Activated T-cell treated with anti-CD3 and anti-CD28 coated beads, Interleukin-2, amount 50 U/mL, for 4 hours (primary cell): Measurements from ENCODE around the gene ZNF564. TPM values are rescaled to one million over a fixed set of nuclear protein-coding genes. Genes with fewer than 3 reads are reported as not detected.
"Not testable (repeated sequence)": the region's sequence is repeated elsewhere in the genome, so short reads cannot be mapped to it uniquely, and the experiment has no call there.

Experiments used
- ATAC-seq, 2 donors: fragments of 200-7000 bp; cut with Tn5 transposase; one replicate each; pipeline ENCODE4 v1.10.0; 2021
- DNase-seq: peaks from one replicate; pipeline ENCODE4 v3.0.0-alpha.2; 2020
- H3K27me3 Mint-ChIP-seq: one replicate; pipeline ENCODE4 v1.8.0; 2021; ENCODE audit warnings: low read depth, mixed read lengths
- H3K36me3 Mint-ChIP-seq: one replicate; pipeline ENCODE4 v1.8.0; 2022; ENCODE audit warnings: mixed read lengths; ENCODE audit not compliant: insufficient read depth
- H3K4me1 Mint-ChIP-seq: one replicate; pipeline ENCODE4 v1.8.0; 2021; ENCODE audit warnings: low read depth, mixed read lengths
- H3K4me3 Mint-ChIP-seq: one replicate; pipeline ENCODE4 v1.8.0; 2021; ENCODE audit warnings: mild to moderate bottlenecking, moderate library complexity, mixed read lengths
- H3K9me3 Mint-ChIP-seq: one replicate; pipeline ENCODE4 v1.8.0; 2021; ENCODE audit warnings: mixed read lengths
- total RNA-seq, 3 donors: library from RNA; stranded (reverse); gene quantifications; one replicate each; pipeline ENCODE4 v1.2.1, GENCODE V29; 2021

The ZNF564 gene
- total RNA-seq, 3 donors from 2014 or later = 2.6 to 5.1 (median 4.9) TPM

DNA sequence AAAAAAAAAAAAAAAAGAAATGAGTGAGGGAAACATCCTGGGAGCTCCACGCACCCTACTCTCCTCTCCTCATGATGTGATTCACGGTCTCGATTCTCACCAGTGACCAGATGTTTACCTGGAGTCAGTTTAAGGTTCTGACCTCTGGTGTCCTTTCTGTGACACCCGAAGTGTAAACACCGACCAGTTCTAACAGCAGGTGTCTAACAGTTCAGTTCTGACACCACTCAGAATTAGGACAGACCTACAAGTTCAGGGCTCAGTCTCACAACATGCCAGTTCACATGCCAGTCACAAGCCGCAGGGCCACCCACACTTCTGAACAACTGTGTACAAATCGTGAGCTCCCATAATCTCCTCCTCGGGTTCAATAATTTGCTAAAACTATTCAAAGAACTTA, 6.0 kb downstream of the ZNF564 start:
- Mint-ChIP-seq H3K9me3 (no peaks in the 10 kb centered on the region), H3K36me3 (peaks cover 20% of the 10 kb centered on the region), H3K4me1 (peaks cover 50% of the 10 kb centered on the region), H3K27me3 (no peaks in the 10 kb centered on the region), H3K4me3 (no peak overlapping the region)
- ATAC-seq = no peak
- no peak for DNase-seq

DNA sequence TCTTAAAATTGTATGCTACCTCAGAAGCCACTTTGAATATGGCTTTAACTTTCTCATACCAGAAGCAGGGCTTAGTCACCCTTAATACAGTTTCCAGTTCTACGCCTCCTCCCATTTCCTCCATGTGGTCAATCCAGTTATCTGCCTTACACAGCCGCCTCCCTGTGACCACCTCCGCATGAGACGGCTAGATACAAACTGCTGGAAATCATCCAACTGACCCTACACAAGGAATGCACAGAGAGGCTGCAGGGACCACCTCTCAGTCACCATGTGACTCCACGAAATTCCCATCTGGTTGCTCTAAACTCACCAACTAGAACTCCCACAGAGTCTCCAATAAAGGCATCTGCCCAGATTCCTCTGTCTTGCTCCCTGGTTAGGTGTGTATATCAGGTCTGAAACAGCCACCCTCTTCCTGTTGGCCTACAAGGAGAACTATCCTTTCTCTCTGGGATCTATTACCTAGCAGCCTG, 6.8 kb downstream of the ZNF564 start:
- no peaks in the 10 kb centered on the region for H3K9me3 Mint-ChIP-seq
- ATAC-seq (peak in 1 of 2 donors; percentile 69), DNase-seq (no peak)
- peaks cover 24% of the 10 kb centered on the region for H3K36me3 Mint-ChIP-seq
- H3K27me3 Mint-ChIP-seq = no peaks in the 10 kb centered on the region
- no peak overlapping the region for H3K4me3 Mint-ChIP-seq
- peaks cover 47% of the 10 kb centered on the region for H3K4me1 Mint-ChIP-seq

DNA sequence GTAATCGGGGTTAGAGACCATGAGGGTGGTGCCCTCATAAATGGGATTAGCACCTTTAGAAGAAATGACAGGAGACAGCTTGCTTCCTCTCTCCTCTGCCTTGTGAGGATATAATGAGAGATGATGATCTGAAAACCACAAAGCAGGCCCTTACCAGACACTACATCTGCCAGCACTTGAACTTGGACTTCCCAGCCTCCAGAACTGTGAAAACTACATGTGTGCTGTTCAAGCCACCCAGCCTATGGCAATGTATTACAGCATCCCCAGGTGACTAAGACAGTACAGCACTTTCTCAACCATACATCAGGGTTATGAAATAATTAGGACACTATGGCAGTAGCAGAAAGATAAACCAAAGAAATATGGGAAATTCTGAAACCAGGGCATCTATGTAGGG, 7.4 kb downstream of the ZNF564 start:
- ATAC-seq = peak in 1 of 2 donors; percentile 46
- H3K36me3 Mint-ChIP-seq = peaks cover 24% of the 10 kb centered on the region
- no peaks in the 10 kb centered on the region for H3K27me3 Mint-ChIP-seq
- H3K4me1 Mint-ChIP-seq = peaks cover 41% of the 10 kb centered on the region
- no peaks in the 10 kb centered on the region for H3K9me3 Mint-ChIP-seq
- no peak overlapping the region for H3K4me3 Mint-ChIP-seq
- no peak for DNase-seq

DNA sequence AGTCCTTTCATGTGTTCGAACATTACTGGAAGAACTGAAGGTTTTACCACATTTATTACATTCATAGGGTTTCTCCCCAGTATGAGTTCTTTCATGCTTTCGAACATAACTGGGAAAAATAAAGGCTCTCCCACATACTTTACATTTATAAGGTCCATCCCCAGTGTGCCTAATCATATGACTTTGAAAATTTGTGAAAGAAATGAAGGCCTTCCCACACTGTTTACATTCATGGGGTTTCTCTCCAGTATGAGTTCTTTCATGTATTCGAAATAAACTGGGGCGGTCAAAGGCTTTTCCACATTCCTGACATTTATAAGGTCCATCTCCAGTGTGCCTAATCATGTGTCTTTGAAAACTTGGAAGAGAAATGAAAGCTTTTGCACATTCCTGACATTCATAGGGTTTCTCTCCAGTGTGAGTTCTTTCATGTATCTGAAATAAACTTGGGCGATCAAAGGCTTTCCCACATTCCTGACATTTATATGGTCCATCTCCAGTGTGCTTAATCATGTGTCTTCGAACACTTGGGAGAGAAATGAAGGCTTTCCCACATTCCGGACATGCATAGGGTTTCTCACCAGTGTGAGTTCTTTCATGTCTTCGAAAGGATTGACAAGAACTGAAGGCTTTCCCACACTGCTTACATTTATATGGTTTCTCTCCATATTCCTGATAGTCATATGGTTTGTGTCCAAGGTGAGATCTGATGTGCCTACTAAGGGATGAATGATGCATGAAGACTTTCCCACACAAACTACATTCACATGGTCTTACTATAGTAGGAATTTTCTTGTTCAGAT, 24.0 kb downstream of the ZNF564 start:
- ATAC-seq (no peak), DNase-seq (no peak)
- no peak overlapping the region for H3K4me3 Mint-ChIP-seq
- H3K9me3 Mint-ChIP-seq = peaks cover 49% of the 10 kb centered on the region
- H3K36me3 Mint-ChIP-seq = peaks cover 76% of the 10 kb centered on the region
- H3K27me3 Mint-ChIP-seq = no peaks in the 10 kb centered on the region
- H3K4me1 Mint-ChIP-seq = peaks cover 2% of the 10 kb centered on the region

DNA sequence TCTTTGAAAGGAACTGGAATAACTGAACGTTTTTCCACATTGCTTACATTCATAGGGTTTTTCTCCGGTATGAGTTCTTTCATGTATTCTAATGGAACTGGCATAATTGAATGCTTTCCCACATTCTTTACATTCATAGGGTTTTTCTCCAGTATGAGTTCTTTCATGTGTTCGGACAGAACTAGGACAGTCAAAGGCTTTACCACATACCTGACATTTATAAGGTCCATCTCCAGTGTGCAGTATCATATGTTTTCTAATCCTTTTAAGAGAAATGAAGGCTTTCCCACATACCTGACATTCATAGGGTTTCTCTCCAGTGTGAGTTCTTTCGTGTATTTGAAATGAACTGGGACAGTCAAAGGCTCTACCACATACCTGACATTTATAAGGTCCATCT, 24.7 kb downstream of the ZNF564 start:
- Mint-ChIP-seq H3K4me1 (peaks cover 2% of the 10 kb centered on the region), H3K4me3 (no peak overlapping the region)

DNA sequence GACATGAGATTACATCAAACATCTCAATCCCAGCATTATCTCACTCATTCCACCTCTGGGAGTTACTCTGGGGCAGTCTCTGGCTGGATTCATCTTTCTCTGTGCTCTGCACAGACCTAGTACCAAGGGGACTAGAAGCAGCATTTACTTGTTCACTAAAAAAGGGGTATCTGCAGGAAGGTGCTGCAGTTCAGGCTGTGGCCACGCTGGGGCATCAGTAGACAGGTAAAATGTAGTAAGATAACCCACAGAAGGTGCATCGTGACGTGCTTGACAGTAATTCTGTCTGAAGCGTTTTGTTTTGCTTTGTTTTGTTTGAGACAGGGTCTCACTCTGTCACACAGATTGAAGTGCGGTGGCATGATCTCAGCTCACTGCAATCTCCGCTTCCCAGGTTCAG, 29.3 kb downstream of the ZNF564 start:
- peaks cover 51% of the 10 kb centered on the region for H3K9me3 Mint-ChIP-seq
- DNase-seq (no peak), ATAC-seq (no peak)
- H3K27me3 Mint-ChIP-seq = no peaks in the 10 kb centered on the region
- H3K4me3 Mint-ChIP-seq = no peak overlapping the region
- no peaks in the 10 kb centered on the region for H3K4me1 Mint-ChIP-seq
- peaks cover 52% of the 10 kb centered on the region for H3K36me3 Mint-ChIP-seq

More for the DNA sequence above, 24.7 kb downstream of the ZNF564 start:
- peaks cover 52% of the 10 kb centered on the region for H3K9me3 Mint-ChIP-seq
- no peaks in the 10 kb centered on the region for H3K27me3 Mint-ChIP-seq
- DNase-seq (no peak), ATAC-seq (no peak)
- H3K36me3 Mint-ChIP-seq = peaks cover 76% of the 10 kb centered on the region

DNA sequence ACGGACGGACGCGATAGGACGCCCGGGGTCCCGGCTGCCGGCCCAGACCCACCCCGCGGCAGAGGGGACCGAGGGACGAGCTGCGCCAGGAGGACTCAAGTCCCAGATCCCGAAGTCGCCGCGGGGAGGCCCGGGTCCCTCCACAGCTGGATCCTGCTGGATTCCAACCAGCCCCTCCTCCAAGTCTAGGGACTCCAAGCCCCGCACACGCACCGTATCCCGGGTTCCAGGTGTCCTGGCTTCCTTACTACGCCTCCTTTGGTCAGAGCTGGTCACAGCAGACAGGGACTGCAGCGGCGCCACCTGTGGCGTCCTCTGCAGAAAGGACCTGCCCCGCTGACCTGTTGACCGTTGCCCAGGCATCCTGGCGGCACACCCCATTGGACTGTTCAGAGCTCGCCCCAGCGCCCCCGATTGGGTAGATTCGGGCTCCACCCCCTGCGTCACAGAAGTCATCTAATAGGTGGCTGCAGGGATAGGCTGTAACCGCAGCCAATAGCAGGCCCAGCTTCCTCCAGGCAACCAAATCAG, 37.7 kb downstream of the ZNF564 start:
- DNase-seq (no peak), ATAC-seq (no peak)
- Mint-ChIP-seq H3K4me1 (no peaks in the 10 kb centered on the region), H3K36me3 (peaks cover 6% of the 10 kb centered on the region), H3K9me3 (peaks cover 9% of the 10 kb centered on the region), H3K27me3 (peaks cover 4% of the 10 kb centered on the region), H3K4me3 (no peak overlapping the region)

DNA sequence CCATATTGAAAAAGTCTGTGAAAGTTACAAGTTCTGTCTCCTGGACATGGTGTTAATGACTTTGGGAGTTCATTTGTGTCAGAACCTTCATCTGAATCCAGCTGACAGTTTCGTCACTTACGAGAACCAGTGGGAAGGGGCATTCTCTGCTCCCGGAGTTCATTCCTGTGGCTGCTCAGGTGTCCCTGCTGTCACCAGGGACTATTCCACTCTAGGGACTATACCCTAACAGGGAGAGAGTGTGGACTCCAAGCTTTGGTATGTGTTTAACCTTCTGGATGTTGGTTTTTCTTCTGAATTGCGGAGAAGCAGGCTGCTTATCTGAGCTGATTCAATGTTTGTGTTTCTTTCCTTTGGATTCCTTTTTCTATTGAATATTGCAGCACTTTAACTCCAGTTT, 54.2 kb downstream of the ZNF564 start:
- Mint-ChIP-seq H3K4me1 (peaks cover 13% of the 10 kb centered on the region), H3K4me3 (no peak overlapping the region)
- no peak for ATAC-seq

DNA sequence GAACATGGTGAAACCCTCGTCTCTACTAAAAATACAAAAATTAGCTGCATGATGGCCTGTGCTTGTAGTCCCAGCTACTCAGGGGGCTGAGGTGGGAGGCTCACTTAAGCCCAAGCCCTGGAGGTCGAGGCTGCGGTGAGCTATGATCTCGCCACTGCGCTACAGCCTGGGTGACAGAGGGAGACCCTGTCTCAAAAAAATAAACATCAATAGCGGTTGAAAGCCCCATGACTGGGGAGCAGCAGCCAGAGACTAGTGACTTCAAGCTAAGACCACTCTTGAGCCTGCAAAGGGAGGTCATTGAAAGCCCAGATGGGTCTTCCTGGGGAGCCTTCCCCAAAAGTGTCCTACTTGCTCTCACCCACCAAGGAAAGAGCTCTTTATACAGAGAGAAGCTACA, 54.8 kb downstream of the ZNF564 start:
- peaks cover 3% of the 10 kb centered on the region for H3K9me3 Mint-ChIP-seq
- peak overlapping the region; percentile 82 for H3K4me3 Mint-ChIP-seq
- no peak for DNase-seq
- no peaks in the 10 kb centered on the region for H3K27me3 Mint-ChIP-seq
- no peaks in the 10 kb centered on the region for H3K36me3 Mint-ChIP-seq
- ATAC-seq = no peak
- peaks cover 13% of the 10 kb centered on the region for H3K4me1 Mint-ChIP-seq

More for the DNA sequence above, 54.2 kb downstream of the ZNF564 start:
- no peaks in the 10 kb centered on the region for H3K36me3 Mint-ChIP-seq
- no peak for DNase-seq
- no peaks in the 10 kb centered on the region for H3K27me3 Mint-ChIP-seq
- peaks cover 3% of the 10 kb centered on the region for H3K9me3 Mint-ChIP-seq

DNA sequence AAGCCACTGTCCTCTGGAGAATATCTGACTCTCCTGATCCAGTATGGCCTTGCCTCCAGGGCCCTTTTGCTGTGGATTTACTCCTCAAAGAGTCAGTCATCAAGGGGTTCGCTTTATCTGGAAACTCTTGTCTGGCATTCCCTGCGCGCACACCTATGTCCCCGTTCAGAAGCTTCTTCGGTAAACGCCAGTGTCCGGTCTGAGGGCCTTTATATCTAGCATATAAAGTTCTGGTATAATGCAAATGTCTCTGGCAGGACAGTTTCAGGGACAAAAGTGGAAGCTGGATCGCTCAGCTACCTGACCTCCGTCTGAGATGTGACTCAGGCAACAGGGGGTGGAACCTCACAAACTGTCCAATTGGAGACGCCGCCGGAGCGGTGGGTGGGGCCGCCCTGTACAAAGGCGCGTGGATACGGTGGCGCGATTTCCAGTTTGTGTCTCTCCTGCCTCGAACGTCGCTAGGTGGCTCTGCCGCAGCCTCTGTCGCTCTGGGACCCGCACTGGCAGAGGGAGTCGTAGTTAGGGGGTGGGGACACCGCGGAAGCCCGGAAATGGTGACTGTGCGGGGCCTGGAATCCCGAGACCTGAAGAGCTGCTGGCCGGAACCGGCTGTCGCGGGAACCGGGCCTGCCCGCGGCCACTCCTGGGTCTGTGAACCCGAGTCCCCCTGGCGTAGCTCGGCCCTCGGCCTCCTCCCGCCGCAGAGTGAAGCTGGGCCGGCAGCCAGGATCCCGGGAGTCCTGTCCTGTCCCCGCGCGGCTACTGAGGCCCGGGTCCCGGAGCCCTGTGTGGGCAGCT, 56.1 kb downstream of the ZNF564 start:
- H3K4me1 Mint-ChIP-seq = peaks cover 13% of the 10 kb centered on the region
- H3K27me3 Mint-ChIP-seq = no peaks in the 10 kb centered on the region
- no peaks in the 10 kb centered on the region for H3K36me3 Mint-ChIP-seq
- peak overlapping the region; percentile 82 for H3K4me3 Mint-ChIP-seq
- ATAC-seq = peak; percentile 99 to 100
- H3K9me3 Mint-ChIP-seq = peaks cover 3% of the 10 kb centered on the region
- peak; percentile 92 for DNase-seq

DNA sequence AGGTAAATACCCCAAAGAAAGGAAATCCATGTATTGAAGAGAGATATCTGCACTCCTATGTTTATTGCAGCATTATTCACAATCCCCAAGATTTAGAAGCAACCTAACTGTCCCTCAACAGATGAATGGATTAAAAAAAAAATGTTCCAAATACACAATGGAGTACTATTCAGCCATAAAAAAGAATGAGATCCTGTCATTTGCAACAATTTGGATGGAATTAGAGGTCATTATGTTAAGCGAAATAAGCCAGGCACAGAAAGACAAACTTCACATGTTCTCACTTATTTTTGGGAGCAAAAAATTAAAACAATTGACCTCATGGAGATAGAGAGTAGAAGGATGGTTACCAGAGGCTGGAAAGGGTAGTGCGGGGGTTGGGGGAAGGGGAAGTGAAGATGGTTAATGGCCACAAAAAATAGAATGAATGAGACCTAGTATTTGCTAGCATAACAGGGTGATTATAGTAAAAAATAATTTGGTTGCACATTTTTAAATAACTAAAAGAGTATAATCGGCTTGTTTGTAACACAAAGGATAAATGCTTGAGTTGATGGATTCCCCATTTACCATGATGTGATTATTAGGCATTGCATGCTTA, 56.9 kb downstream of the ZNF564 start:
- peak overlapping the region; percentile 54 for H3K4me3 Mint-ChIP-seq
- DNase-seq (no peak), ATAC-seq (no peak)
- peaks cover 13% of the 10 kb centered on the region for H3K4me1 Mint-ChIP-seq
- H3K27me3 Mint-ChIP-seq = no peaks in the 10 kb centered on the region
- H3K36me3 Mint-ChIP-seq = no peaks in the 10 kb centered on the region
- peaks cover 3% of the 10 kb centered on the region for H3K9me3 Mint-ChIP-seq

DNA sequence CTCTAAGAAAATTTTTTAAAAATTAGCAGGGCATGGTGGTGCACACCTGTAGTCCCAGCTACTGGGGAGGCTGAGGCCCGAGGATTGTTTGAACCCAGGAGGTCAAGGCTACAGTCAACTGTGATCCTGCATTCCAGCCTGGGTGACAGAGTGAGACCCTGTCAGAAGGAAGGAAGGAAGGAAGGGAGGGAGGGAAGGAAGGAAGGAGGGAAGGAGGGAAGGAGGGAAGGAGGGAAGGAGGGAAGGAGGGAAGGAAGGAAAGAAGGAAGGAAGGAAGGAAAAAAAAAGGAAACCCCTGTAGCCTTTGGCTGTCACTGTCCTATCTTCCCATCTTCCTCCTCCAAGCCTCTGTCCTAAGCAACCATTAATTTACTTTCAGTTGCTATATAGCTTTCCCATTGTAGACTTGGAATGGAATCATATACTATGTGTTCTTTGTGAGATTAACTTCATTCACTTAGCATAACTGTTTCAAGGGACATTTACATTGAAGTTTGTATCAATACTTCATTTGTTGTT, 65.0 kb downstream of the ZNF564 start:
- not testable (repeated sequence) for H3K27me3 Mint-ChIP-seq, H3K4me3 Mint-ChIP-seq, DNase-seq, ATAC-seq, H3K9me3 Mint-ChIP-seq, H3K36me3 Mint-ChIP-seq
- peaks cover 26% of the 10 kb centered on the region for H3K4me1 Mint-ChIP-seq

DNA sequence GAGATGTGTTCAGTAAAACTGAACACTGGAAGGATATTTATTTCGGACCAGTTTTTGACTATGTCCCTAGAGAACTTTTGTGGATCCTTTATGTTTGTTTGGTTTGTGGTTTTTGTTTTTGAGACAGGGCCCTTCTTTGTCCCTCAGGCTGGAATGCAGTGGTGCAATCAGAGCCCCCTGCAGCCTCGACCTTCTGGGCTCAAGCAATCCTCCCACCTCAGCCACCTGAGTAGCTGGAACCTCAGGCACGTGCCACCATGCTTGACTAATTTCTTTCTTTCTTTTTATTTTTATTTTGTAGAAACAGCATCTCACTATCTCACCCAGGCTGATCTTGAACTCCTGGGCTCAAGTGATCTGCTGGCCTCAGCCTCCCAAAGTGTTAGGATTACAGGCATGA, 65.7 kb downstream of the ZNF564 start:
- peaks cover 26% of the 10 kb centered on the region for H3K4me1 Mint-ChIP-seq
- no peaks in the 10 kb centered on the region for H3K36me3 Mint-ChIP-seq
- ATAC-seq (no peak), DNase-seq (no peak)
- peak overlapping the region; percentile 92 for H3K4me3 Mint-ChIP-seq
- H3K27me3 Mint-ChIP-seq = no peaks in the 10 kb centered on the region
- no peaks in the 10 kb centered on the region for H3K9me3 Mint-ChIP-seq

DNA sequence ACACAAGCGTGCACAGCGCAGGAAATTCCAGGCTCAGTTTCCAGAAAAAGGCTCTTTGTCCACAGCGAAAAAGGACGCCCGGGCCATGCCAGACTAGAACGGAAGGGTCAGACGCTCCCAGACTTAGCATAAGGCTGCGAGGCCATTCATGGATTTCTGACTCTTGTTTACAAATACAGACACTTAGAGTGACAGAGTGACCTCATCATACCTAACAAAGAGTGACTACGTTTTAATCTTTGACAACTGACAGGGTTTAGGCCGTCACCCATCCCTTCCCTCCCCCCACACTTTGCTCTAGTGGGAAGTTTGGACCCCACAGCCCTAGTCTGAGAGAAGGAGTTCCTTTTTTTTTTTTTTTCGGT, 66.2 kb downstream of the ZNF564 start:
- ATAC-seq (peak in 1 of 2 donors; percentile 6), DNase-seq (no peak)
- peaks cover 26% of the 10 kb centered on the region for H3K4me1 Mint-ChIP-seq
- peak overlapping the region; percentile 92 for H3K4me3 Mint-ChIP-seq
- no peaks in the 10 kb centered on the region for H3K27me3 Mint-ChIP-seq
- H3K36me3 Mint-ChIP-seq = no peaks in the 10 kb centered on the region
- no peaks in the 10 kb centered on the region for H3K9me3 Mint-ChIP-seq
